ENCODE measurements around the gene PLEK2. TPM values are rescaled to one million over a fixed set of nuclear protein-coding genes. Genes with fewer than 3 reads are reported as not detected.

Gene PLEK2
- 1.2 to 1.4 TPM (median 1.3 TPM) in 3 replicates for total RNA-seq (2021)
- percentile 24 among the genes with signal in this experiment for Bru-seq, nascent RNA
- long read RNA-seq, experiment 1, transcript PLEK2-201 (9 exons, 1,549 nt): major isoform, 5 of 6 reads
- long read RNA-seq, experiment 1, partial matches to known transcripts: 0 of 6 reads
- long read RNA-seq, experiment 1, other reads (novel, unspliced or antisense): 1 of 6 reads
- long read RNA-seq, experiment 2, partial matches to known transcripts: 0 of 1 reads
- long read RNA-seq, experiment 2, other reads (novel, unspliced or antisense): 0 of 1 reads
- long read RNA-seq, experiment 3: 0 reads

- POLR2A ChIA-PET: no interaction called here
- peak; percentile 74 for ATAC-seq
- peak; percentile 42 for DNase-seq (ENCODE audit: low spot score)
- Mint-ChIP-seq H3K27me3 (ENCODE audit: low read depth) (peaks cover 41% of the 10 kb centered on the region), H3K27ac (no peak within 1 kb of the TSS), H3K4me3 (peak within 1 kb of the TSS; percentile 70), H3K4me1 (peaks cover 10% of the 10 kb centered on the region), H3K36me3 (no peaks in the 10 kb centered on the region), H3K9me3 (no peaks in the 10 kb centered on the region)
- CTCF ChIA-PET: interaction anchor here (1.3 to 3.9 kb wide), 5 partner anchors 8 to 159 kb away, joined by 3 to 30 read pairs (median 10); partner anchors contain the start of gene ATP6V1D
- no peak for TF ChIP-seq GRHL2 (CRISPR knock-in tag; IDR thresholded peaks at IDR 0.05; ENCODE audit: insufficient replicate concordance, severe bottlenecking)
- no peak for TF ChIP-seq ZBTB43 (CRISPR knock-in tag; IDR thresholded peaks at IDR 0.05)
- TF ChIP-seq ZNF281 (CRISPR knock-in tag; IDR thresholded peaks at IDR 0.05): no peak
- no peak for TF ChIP-seq TCF7 (CRISPR knock-in tag; IDR thresholded peaks at IDR 0.05; ENCODE audit: low read depth)
- no peak for TF ChIP-seq NR2C2 (CRISPR knock-in tag; IDR thresholded peaks at IDR 0.05)
- peak; percentile 79 for TF ChIP-seq ZNF423 (CRISPR knock-in tag; IDR thresholded peaks at IDR 0.05)
- TF ChIP-seq ZNF317 (CRISPR knock-in tag; IDR thresholded peaks at IDR 0.05; ENCODE audit: borderline replicate concordance, low read depth): no peak
- TF ChIP-seq, protein P1, sequence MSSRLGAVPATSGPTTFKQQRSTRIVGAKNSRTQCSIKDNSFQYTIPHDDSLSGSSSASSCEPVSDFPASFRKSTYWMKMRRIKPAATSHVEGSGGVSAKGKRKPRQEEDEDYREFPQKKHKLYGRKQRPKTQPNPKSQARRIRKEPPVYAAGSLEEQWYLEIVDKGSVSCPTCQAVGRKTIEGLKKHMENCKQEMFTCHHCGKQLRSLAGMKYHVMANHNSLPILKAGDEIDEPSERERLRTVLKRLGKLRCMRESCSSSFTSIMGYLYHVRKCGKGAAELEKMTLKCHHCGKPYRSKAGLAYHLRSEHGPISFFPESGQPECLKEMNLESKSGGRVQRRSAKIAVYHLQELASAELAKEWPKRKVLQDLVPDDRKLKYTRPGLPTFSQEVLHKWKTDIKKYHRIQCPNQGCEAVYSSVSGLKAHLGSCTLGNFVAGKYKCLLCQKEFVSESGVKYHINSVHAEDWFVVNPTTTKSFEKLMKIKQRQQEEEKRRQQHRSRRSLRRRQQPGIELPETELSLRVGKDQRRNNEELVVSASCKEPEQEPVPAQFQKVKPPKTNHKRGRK (CRISPR knock-in tag; IDR thresholded peaks at IDR 0.05; ENCODE audit: borderline replicate concordance): no peak
- no peak for TF ChIP-seq NR3C1 (CRISPR knock-in tag; conservative IDR thresholded peaks at IDR 0.05; ENCODE audit: low read depth)
- no peak for TF ChIP-seq NFE2L1 (CRISPR knock-in tag; IDR thresholded peaks at IDR 0.05)
- TF ChIP-seq, protein P2, sequence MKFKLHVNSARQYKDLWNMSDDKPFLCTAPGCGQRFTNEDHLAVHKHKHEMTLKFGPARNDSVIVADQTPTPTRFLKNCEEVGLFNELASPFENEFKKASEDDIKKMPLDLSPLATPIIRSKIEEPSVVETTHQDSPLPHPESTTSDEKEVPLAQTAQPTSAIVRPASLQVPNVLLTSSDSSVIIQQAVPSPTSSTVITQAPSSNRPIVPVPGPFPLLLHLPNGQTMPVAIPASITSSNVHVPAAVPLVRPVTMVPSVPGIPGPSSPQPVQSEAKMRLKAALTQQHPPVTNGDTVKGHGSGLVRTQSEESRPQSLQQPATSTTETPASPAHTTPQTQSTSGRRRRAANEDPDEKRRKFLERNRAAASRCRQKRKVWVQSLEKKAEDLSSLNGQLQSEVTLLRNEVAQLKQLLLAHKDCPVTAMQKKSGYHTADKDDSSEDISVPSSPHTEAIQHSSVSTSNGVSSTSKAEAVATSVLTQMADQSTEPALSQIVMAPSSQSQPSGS (CRISPR knock-in tag; IDR thresholded peaks at IDR 0.05; ENCODE audit: borderline replicate concordance, low read depth): no peak
- TF ChIP-seq E2F4 (CRISPR knock-in tag; IDR thresholded peaks at IDR 0.05; ENCODE audit: borderline replicate concordance, low read depth): no peak
- TF ChIP-seq, protein P3, sequence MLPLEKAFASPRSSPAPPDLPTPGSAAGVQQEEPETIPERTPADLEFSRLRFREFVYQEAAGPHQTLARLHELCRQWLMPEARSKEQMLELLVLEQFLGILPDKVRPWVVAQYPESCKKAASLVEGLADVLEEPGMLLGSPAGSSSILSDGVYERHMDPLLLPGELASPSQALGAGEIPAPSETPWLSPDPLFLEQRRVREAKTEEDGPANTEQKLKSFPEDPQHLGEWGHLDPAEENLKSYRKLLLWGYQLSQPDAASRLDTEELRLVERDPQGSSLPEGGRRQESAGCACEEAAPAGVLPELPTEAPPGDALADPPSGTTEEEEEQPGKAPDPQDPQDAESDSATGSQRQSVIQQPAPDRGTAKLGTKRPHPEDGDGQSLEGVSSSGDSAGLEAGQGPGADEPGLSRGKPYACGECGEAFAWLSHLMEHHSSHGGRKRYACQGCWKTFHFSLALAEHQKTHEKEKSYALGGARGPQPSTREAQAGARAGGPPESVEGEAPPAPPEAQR (CRISPR knock-in tag; IDR thresholded peaks at IDR 0.05): no peak
- peak; percentile 21; the same call in 1 of the 2 replicates for TF ChIP-seq FOXP1 (CRISPR knock-in tag; IDR thresholded peaks at IDR 0.05; ENCODE audit: borderline replicate concordance)
- no peak for TF ChIP-seq GABPB1 (CRISPR knock-in tag; IDR thresholded peaks at IDR 0.05)
- TF ChIP-seq RELA (CRISPR knock-in tag; IDR thresholded peaks at IDR 0.05; ENCODE audit: borderline replicate concordance): peak; percentile 27; the same call in 1 of the 2 replicates
- peak; percentile 69; the same call in 1 of the 2 replicates for TF ChIP-seq ESRRA (CRISPR knock-in tag; IDR thresholded peaks at IDR 0.05; ENCODE audit: borderline replicate concordance)
- TF ChIP-seq ZNF425 (CRISPR knock-in tag; conservative IDR thresholded peaks at IDR 0.05): no peak
- no peak for TF ChIP-seq ZNF138 (CRISPR knock-in tag; conservative IDR thresholded peaks at IDR 0.05)
- no peak for TF ChIP-seq TP53 (CRISPR knock-in tag; IDR thresholded peaks at IDR 0.05)
- TF ChIP-seq, protein P4, sequence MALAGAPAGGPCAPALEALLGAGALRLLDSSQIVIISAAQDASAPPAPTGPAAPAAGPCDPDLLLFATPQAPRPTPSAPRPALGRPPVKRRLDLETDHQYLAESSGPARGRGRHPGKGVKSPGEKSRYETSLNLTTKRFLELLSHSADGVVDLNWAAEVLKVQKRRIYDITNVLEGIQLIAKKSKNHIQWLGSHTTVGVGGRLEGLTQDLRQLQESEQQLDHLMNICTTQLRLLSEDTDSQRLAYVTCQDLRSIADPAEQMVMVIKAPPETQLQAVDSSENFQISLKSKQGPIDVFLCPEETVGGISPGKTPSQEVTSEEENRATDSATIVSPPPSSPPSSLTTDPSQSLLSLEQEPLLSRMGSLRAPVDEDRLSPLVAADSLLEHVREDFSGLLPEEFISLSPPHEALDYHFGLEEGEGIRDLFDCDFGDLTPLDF (CRISPR knock-in tag; IDR thresholded peaks at IDR 0.05): no peak
- no peak for TF ChIP-seq RORB (CRISPR knock-in tag; IDR thresholded peaks at IDR 0.05)
Measured at GRCh38 chr14:67411820-67412421, at the start of gene PLEK2. Gene PLEK2, minus strand, starts transcription at chr14:67412165. Its CDS starts 106 bp downstream, at chr14:67412059.
